ENCODE measurements around the gene PCGF5. TPM values are rescaled to one million over a fixed set of nuclear protein-coding genes. Genes with fewer than 3 reads are reported as not detected.
A peak's percentile ranks its signal among the peaks of the same experiment; 100 is the strongest.

PCGF5 gene
- total and polyA plus RNA-seq, 5 donors from 2014 or later, result 43.5 to 60.3 (median 53.5) TPM

GRCh38 chr10:91211675-91212074, 8.8 kb upstream of the PCGF5 start:
- Histone ChIP-seq H3K4me3 (ENCODE audit: low read depth, low read length) (no peak overlapping the region), H3K36me3 (ENCODE audit: control insufficient read depth, insufficient read depth, low read length) (no peaks in the 10 kb centered on the region), H3K9me3 (ENCODE audit: control insufficient read depth in 2 of 2, low read length in 2 of 2) (no peaks in the 10 kb centered on the region), H3K27me3 (ENCODE audit: control insufficient read depth, insufficient read depth, low read length) (no peaks in the 10 kb centered on the region), H3K27ac (ENCODE audit: insufficient read depth, low read length, poor library complexity, severe bottlenecking) (no peak overlapping the region), H3K4me1 (ENCODE audit: control insufficient read depth, insufficient read depth, low read length, poor library complexity, severe bottlenecking) (peaks cover 4% of the 10 kb centered on the region)
- H3K4me1 Mint-ChIP-seq, result peaks cover 27 to 61% (median 39%) of the 10 kb centered on the region in 4 donors
- no peaks in the 10 kb centered on the region for H3K9me3 Mint-ChIP-seq
- H3K27me3 Mint-ChIP-seq, result no peaks in the 10 kb centered on the region
- DNase-seq (no peak), ATAC-seq (ENCODE audit: low read depth in 2 of 2) (no peak)
- H3K27ac Mint-ChIP-seq, result no peak overlapping the region
- no peak overlapping the region for H3K4me3 Mint-ChIP-seq
- H3K36me3 Mint-ChIP-seq, result peaks cover 4% of the 10 kb centered on the region

- H3K27me3 Mint-ChIP-seq, result no peaks in the 10 kb centered on the region
- Histone ChIP-seq H3K9me3 (ENCODE audit: control insufficient read depth in 2 of 2, low read length in 2 of 2) (no peaks in the 10 kb centered on the region), H3K27ac (ENCODE audit: insufficient read depth, low read length, poor library complexity, severe bottlenecking) (no peak overlapping the region), H3K4me3 (ENCODE audit: low read depth, low read length) (no peak overlapping the region), H3K36me3 (ENCODE audit: control insufficient read depth, insufficient read depth, low read length) (no peaks in the 10 kb centered on the region), H3K4me1 (ENCODE audit: control insufficient read depth, insufficient read depth, low read length, poor library complexity, severe bottlenecking) (peaks cover 3% of the 10 kb centered on the region), H3K27me3 (ENCODE audit: control insufficient read depth, insufficient read depth, low read length) (no peaks in the 10 kb centered on the region)
- H3K27ac Mint-ChIP-seq, result no peak overlapping the region
- no peaks in the 10 kb centered on the region for H3K9me3 Mint-ChIP-seq
- H3K4me3 Mint-ChIP-seq, result no peak overlapping the region
- H3K4me1 Mint-ChIP-seq, result peaks cover 18 to 43% (median 26%) of the 10 kb centered on the region in 4 donors
- DNase-seq (no peak), ATAC-seq (ENCODE audit: low read depth in 2 of 2) (no peak)
- peaks cover 4% of the 10 kb centered on the region for H3K36me3 Mint-ChIP-seq
Measured at GRCh38 chr10:91214911-91215310, 5.6 kb upstream of the PCGF5 start.

GRCh38 chr10:91215384-91215783, 5.1 kb upstream of the PCGF5 start:
- no peak overlapping the region for H3K4me3 ChIP-seq (ENCODE audit: low read depth, low read length)
- no peaks in the 10 kb centered on the region for H3K9me3 ChIP-seq (ENCODE audit: control insufficient read depth in 2 of 2, low read length in 2 of 2)
- H3K36me3 Mint-ChIP-seq, result no peaks in the 10 kb centered on the region
- peaks cover 13 to 42% (median 22%) of the 10 kb centered on the region in 4 donors for H3K4me1 Mint-ChIP-seq
- DNase-seq (no peak), ATAC-seq (ENCODE audit: low read depth in 2 of 2) (no peak)
- no peaks in the 10 kb centered on the region for H3K27me3 Mint-ChIP-seq
- H3K27ac Mint-ChIP-seq, result no peak overlapping the region
- H3K4me3 Mint-ChIP-seq, result no peak overlapping the region
- H3K4me1 ChIP-seq (ENCODE audit: control insufficient read depth, insufficient read depth, low read length, poor library complexity, severe bottlenecking), result peaks cover 6% of the 10 kb centered on the region
- no peaks in the 10 kb centered on the region for H3K9me3 Mint-ChIP-seq
- no peak overlapping the region for H3K27ac ChIP-seq (ENCODE audit: insufficient read depth, low read length, poor library complexity, severe bottlenecking)
- H3K27me3 ChIP-seq (ENCODE audit: control insufficient read depth, insufficient read depth, low read length), result no peaks in the 10 kb centered on the region
- no peaks in the 10 kb centered on the region for H3K36me3 ChIP-seq (ENCODE audit: control insufficient read depth, insufficient read depth, low read length)

- no peaks in the 10 kb centered on the region for H3K27me3 ChIP-seq (ENCODE audit: control insufficient read depth, insufficient read depth, low read length)
- no peak for ATAC-seq (ENCODE audit: low read depth in 2 of 2)
- peaks cover 23 to 51% (median 36%) of the 10 kb centered on the region in 4 donors for H3K4me1 Mint-ChIP-seq
- no peaks in the 10 kb centered on the region for H3K9me3 Mint-ChIP-seq
- H3K27ac ChIP-seq (ENCODE audit: insufficient read depth, low read length, poor library complexity, severe bottlenecking), result peak overlapping the region; percentile 35
- no peaks in the 10 kb centered on the region for H3K9me3 ChIP-seq (ENCODE audit: control insufficient read depth in 2 of 2, low read length in 2 of 2)
- H3K36me3 ChIP-seq (ENCODE audit: control insufficient read depth, insufficient read depth, low read length), result peaks cover 3% of the 10 kb centered on the region
- peak overlapping the region; percentile 66 to 85 (median 77) for H3K4me3 Mint-ChIP-seq
- H3K36me3 Mint-ChIP-seq, result peaks cover 10% of the 10 kb centered on the region
- H3K27ac Mint-ChIP-seq, result peak overlapping the region in 2 of 3 donors; percentile 70 to 86
- DNase-seq, result no peak
- H3K4me3 ChIP-seq (ENCODE audit: low read depth, low read length), result peak overlapping the region; percentile 78
- no peaks in the 10 kb centered on the region for H3K27me3 Mint-ChIP-seq
- H3K4me1 ChIP-seq (ENCODE audit: control insufficient read depth, insufficient read depth, low read length, poor library complexity, severe bottlenecking), result peaks cover 30% of the 10 kb centered on the region
Measured at GRCh38 chr10:91219371-91220193, 881 bp upstream of the PCGF5 start.

DNA sequence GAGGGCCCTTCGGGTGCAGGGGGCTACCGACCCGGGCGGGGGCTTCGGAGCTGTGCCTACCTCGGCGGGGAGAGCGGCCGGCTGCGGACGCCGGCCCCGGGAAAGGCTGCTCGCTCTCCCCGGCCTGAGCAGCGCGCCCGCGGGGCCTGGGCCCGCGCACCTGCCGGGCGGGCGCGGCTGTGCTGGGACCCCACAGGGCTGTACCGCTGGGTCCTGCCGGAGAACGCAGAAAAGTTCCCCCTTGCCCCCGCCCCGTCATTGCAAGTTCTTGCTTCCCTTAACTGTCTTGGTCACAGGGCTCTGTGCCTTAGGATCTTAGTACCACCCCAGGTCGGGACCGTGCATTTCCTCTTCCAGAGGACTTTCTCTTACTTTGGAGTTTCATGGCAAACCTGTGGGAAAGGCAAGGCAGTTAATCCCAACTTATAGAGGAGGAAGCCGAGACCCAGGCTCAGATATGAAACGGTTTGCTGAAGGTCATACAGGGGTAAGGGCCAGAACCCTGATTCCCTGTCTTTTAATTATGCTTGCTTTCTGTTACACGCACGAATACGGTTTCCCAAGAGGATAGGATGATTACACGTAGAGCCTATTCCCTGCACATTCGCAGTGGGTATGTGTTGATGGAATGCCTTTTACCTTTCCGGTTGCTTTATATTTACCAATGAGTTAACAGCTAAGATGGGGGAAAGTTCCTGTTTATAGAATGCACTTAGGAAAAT, 652 bp downstream of the PCGF5 start:
- peak overlapping the region; percentile 76 for H3K4me3 ChIP-seq (ENCODE audit: low read depth, low read length)
- H3K27ac Mint-ChIP-seq, result peak overlapping the region; percentile 91 to 92 (median 91)
- peaks cover 35% of the 10 kb centered on the region for H3K4me1 ChIP-seq (ENCODE audit: control insufficient read depth, insufficient read depth, low read length, poor library complexity, severe bottlenecking)
- peaks cover 25 to 53% (median 39%) of the 10 kb centered on the region in 4 donors for H3K4me1 Mint-ChIP-seq
- peaks cover 7% of the 10 kb centered on the region for H3K36me3 ChIP-seq (ENCODE audit: control insufficient read depth, insufficient read depth, low read length)
- H3K9me3 Mint-ChIP-seq, result no peaks in the 10 kb centered on the region
- peak overlapping the region; percentile 72 to 97 (median 90) for H3K4me3 Mint-ChIP-seq
- peak overlapping the region; percentile 86 for H3K27ac ChIP-seq (ENCODE audit: insufficient read depth, low read length, poor library complexity, severe bottlenecking)
- H3K36me3 Mint-ChIP-seq, result peaks cover 12% of the 10 kb centered on the region
- H3K27me3 Mint-ChIP-seq, result no peaks in the 10 kb centered on the region
- no peaks in the 10 kb centered on the region for H3K27me3 ChIP-seq (ENCODE audit: control insufficient read depth, insufficient read depth, low read length)
- ATAC-seq (ENCODE audit: low read depth in 2 of 2) (peak; percentile 5 to 10), DNase-seq (peak in 1 of 3 donors; percentile 50)
- no peaks in the 10 kb centered on the region for H3K9me3 ChIP-seq (ENCODE audit: control insufficient read depth in 2 of 2, low read length in 2 of 2)

- peaks cover 13% of the 10 kb centered on the region for H3K36me3 ChIP-seq (ENCODE audit: control insufficient read depth, insufficient read depth, low read length)
- H3K4me1 ChIP-seq (ENCODE audit: control insufficient read depth, insufficient read depth, low read length, poor library complexity, severe bottlenecking), result peaks cover 31% of the 10 kb centered on the region
- H3K27me3 ChIP-seq (ENCODE audit: control insufficient read depth, insufficient read depth, low read length), result no peaks in the 10 kb centered on the region
- H3K9me3 ChIP-seq (ENCODE audit: control insufficient read depth in 2 of 2, low read length in 2 of 2), result no peaks in the 10 kb centered on the region
- Mint-ChIP-seq H3K9me3 (no peaks in the 10 kb centered on the region), H3K4me1 (peaks cover 49 to 70% (median 60%) of the 10 kb centered on the region in 4 donors), H3K4me3 (no peak overlapping the region), H3K27ac (no peak overlapping the region), H3K36me3 (peaks cover 26% of the 10 kb centered on the region), H3K27me3 (no peaks in the 10 kb centered on the region)
- DNase-seq (no peak), ATAC-seq (ENCODE audit: low read depth in 2 of 2) (no peak)
- no peak overlapping the region for H3K4me3 ChIP-seq (ENCODE audit: low read depth, low read length)
- no peak overlapping the region for H3K27ac ChIP-seq (ENCODE audit: insufficient read depth, low read length, poor library complexity, severe bottlenecking)
Measured at GRCh38 chr10:91226093-91226492, 5.6 kb downstream of the PCGF5 start.

DNA sequence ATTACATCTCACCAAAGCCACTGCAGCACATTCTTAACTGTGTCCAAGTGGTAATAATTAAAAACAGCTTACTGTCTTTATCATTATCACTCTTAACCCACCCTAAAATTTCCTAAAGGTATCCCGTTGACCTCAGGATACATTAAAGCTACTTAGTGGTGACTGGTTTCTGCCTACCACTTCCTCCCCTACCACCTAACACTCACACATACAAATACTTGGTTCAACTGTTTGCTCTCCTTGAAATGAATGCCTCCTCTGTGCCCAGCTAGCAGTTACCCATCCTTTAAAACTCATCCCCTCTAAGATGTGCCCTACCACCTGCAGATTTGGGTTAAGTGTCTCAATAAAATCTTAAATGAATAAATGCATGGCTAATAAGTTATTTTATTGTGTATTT, 7.1 kb downstream of the PCGF5 start:
- Histone ChIP-seq H3K4me1 (ENCODE audit: control insufficient read depth, insufficient read depth, low read length, poor library complexity, severe bottlenecking) (peaks cover 23% of the 10 kb centered on the region), H3K9me3 (ENCODE audit: control insufficient read depth in 2 of 2, low read length in 2 of 2) (no peaks in the 10 kb centered on the region), H3K36me3 (ENCODE audit: control insufficient read depth, insufficient read depth, low read length) (peaks cover 13% of the 10 kb centered on the region), H3K27me3 (ENCODE audit: control insufficient read depth, insufficient read depth, low read length) (no peaks in the 10 kb centered on the region), H3K27ac (ENCODE audit: insufficient read depth, low read length, poor library complexity, severe bottlenecking) (no peak overlapping the region), H3K4me3 (ENCODE audit: low read depth, low read length) (no peak overlapping the region)
- Mint-ChIP-seq H3K9me3 (no peaks in the 10 kb centered on the region), H3K4me1 (peaks cover 34 to 55% (median 45%) of the 10 kb centered on the region in 4 donors), H3K27me3 (no peaks in the 10 kb centered on the region), H3K27ac (peak overlapping the region in 1 of 3 donors; percentile 18), H3K36me3 (peaks cover 26% of the 10 kb centered on the region), H3K4me3 (peak overlapping the region in 1 of 4 donors; percentile 66)
- ATAC-seq (ENCODE audit: low read depth in 2 of 2) (no peak), DNase-seq (peak in 1 of 3 donors; percentile 38)
